ENCODE results near the gene NTM. TPM values are rescaled to one million over a fixed set of nuclear protein-coding genes. Genes with fewer than 3 reads are reported as not detected.

The NTM gene
- total RNA-seq, 2 donors from 2014 or later = 0.26 to 3.6 TPM

- no peak overlapping the region for H3K27ac ChIP-seq
- no peaks in the 10 kb centered on the region for H3K27me3 ChIP-seq
- H3K4me3 ChIP-seq = no peak overlapping the region
- H3K9me3 ChIP-seq = no peaks in the 10 kb centered on the region
- intact Hi-C loops (cut with DNase I) = no loop called here
- DNase-seq (no peak), ATAC-seq (no peak)
- no peaks in the 10 kb centered on the region for H3K4me1 ChIP-seq
- TF ChIP-seq CTCF (IDR thresholded peaks at IDR 0.05) (no peak), POLR2A (IDR thresholded peaks at IDR 0.05) (no peak)
- H3K36me3 ChIP-seq (replicated peaks in 1 of 2; ENCODE audit: insufficient read depth in 1 of 2, low read depth in 2 of 2) = no peaks in the 10 kb centered on the region
- WGBS, 2 donors = 69% methylated on average over 1 of the region's 1 CpG
Observed at GRCh38 chr11:132258875-132259274, 888.5 kb downstream of the NTM start.

GRCh38 chr11:132260636-132261035 is 890.2 kb downstream of the NTM start:
- no peak overlapping the region for H3K27ac ChIP-seq
- H3K27me3 ChIP-seq = no peaks in the 10 kb centered on the region
- no peak for DNase-seq
- intact Hi-C loops (cut with DNase I) = no loop called here
- no peaks in the 10 kb centered on the region for H3K9me3 ChIP-seq
- no peak for ATAC-seq
- no peaks in the 10 kb centered on the region for H3K36me3 ChIP-seq (replicated peaks in 1 of 2; ENCODE audit: insufficient read depth in 1 of 2, low read depth in 2 of 2)
- 77 to 81% methylated on average over 7 of the region's 7 CpGs for WGBS, 2 donors
- H3K4me1 ChIP-seq = no peaks in the 10 kb centered on the region
- TF ChIP-seq POLR2A (IDR thresholded peaks at IDR 0.05) (no peak), CTCF (IDR thresholded peaks at IDR 0.05) (no peak)
- H3K4me3 ChIP-seq = no peak overlapping the region

GRCh38 chr11:132263241-132263640 is 892.8 kb downstream of the NTM start:
- H3K36me3 ChIP-seq (replicated peaks in 1 of 2; ENCODE audit: insufficient read depth in 1 of 2, low read depth in 2 of 2) = no peaks in the 10 kb centered on the region
- intact Hi-C loops (cut with DNase I) = no loop called here
- no peaks in the 10 kb centered on the region for H3K9me3 ChIP-seq
- DNase-seq (no peak), ATAC-seq (no peak)
- no peaks in the 10 kb centered on the region for H3K4me1 ChIP-seq
- H3K27ac ChIP-seq = no peak overlapping the region
- no peaks in the 10 kb centered on the region for H3K27me3 ChIP-seq
- H3K4me3 ChIP-seq = no peak overlapping the region
- TF ChIP-seq CTCF (IDR thresholded peaks at IDR 0.05) = no peak
- TF ChIP-seq POLR2A (IDR thresholded peaks at IDR 0.05) = no peak
- WGBS, 2 donors = 38 to 45% methylated on average over 5 of the region's 5 CpGs

GRCh38 chr11:132263875-132264274 is 893.5 kb downstream of the NTM start:
- Histone ChIP-seq H3K27me3 (no peaks in the 10 kb centered on the region), H3K4me3 (no peak overlapping the region), H3K36me3 (replicated peaks in 1 of 2; ENCODE audit: insufficient read depth in 1 of 2, low read depth in 2 of 2) (no peaks in the 10 kb centered on the region), H3K9me3 (no peaks in the 10 kb centered on the region), H3K27ac (no peak overlapping the region), H3K4me1 (no peaks in the 10 kb centered on the region)
- WGBS, 2 donors = 44% methylated on average over 4 of the region's 4 CpGs
- TF ChIP-seq CTCF (IDR thresholded peaks at IDR 0.05) = no peak
- TF ChIP-seq POLR2A (IDR thresholded peaks at IDR 0.05) = no peak
- ATAC-seq (no peak), DNase-seq (no peak)
- intact Hi-C loops (cut with DNase I) = no loop called here

- Histone ChIP-seq H3K9me3 (no peaks in the 10 kb centered on the region), H3K36me3 (replicated peaks in 1 of 2; ENCODE audit: insufficient read depth in 1 of 2, low read depth in 2 of 2) (no peaks in the 10 kb centered on the region), H3K27me3 (no peaks in the 10 kb centered on the region), H3K27ac (no peak overlapping the region), H3K4me1 (no peaks in the 10 kb centered on the region), H3K4me3 (no peak overlapping the region)
- intact Hi-C loops (cut with DNase I) = no loop called here
- whole genome bisulfite sequencing, 2 donors = 80 to 89% methylated on average over 1 of the region's 1 CpG
- no peak for ATAC-seq
- TF ChIP-seq CTCF (IDR thresholded peaks at IDR 0.05) (no peak), POLR2A (IDR thresholded peaks at IDR 0.05) (no peak)
- DNase-seq = no peak
Observed at GRCh38 chr11:132264616-132265015, 894.2 kb downstream of the NTM start.
